SK-N-MC (cell line): ENCODE measurements around the gene MTF1.

Experiments used
- EZH2 ChIP-seq: fragments of 200-600 bp; sonication (generic); IDR thresholded peaks from one replicate; pipeline ENCODE4 v1.6.1; 2017; ENCODE audit warnings: antibody characterized with exemption
- FOXP2 ChIP-seq: optimal IDR thresholded peaks from 2 replicates; pipeline ENCODE3; 2011; ENCODE audit warnings: mild to moderate bottlenecking, moderate library complexity; ENCODE audit not compliant: insufficient read depth; ENCODE audit errors: extremely low read length, control extremely low read depth
- POLR2AphosphoS5 ChIP-seq: IDR thresholded peaks from 2 replicates; pipeline ENCODE4 v1.6.1; 2012; ENCODE audit warnings: mild to moderate bottlenecking, low read depth, low read length, borderline replicate concordance

DNA sequence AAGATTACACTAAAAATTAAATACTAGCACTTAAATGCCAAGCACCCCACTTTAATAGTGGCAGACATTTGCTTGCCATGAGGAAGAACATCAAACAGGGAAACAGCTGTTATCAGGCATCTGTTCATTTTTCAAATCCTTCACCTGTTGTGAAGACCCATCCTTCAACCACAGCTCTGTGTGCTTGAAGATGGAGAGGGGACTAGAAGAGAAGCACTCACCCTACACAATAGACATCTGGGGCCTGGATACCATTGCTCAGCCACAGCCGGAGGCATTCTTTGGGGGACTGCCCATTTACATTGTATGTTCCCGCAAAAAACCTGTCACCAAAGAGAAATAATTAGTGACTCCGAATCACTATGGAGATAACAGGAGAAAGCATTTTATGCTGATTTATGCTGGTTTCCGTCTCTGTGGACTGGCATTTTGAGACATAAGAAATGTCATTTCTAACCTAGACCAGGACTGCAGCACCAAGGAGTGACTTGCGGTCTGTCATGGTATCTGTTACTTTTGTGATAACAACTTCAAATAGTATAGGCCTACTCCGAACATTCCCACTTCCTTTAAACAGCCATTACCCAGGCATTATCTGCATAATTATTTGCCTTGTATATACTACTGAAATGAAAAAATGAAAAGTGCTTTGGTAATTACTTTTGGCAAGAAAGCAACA, 28.8 kb upstream of the MTF1 start:
- no peak for TF ChIP-seq POLR2AphosphoS5
- no peak for TF ChIP-seq EZH2
- no peak for TF ChIP-seq FOXP2
